NCI-H1092 (cell line): ENCODE measurements around the gene SLC4A5.
"Not testable (repeated sequence)": the region's sequence is repeated elsewhere in the genome, so short reads cannot be mapped to it uniquely, and the experiment has no call there.

ENCODE experiments used
- DNase-seq: peaks from one replicate; lab custom pipeline; 2025; lab: John Stamatoyannopoulos, UW

SLC4A5 gene

DNA sequence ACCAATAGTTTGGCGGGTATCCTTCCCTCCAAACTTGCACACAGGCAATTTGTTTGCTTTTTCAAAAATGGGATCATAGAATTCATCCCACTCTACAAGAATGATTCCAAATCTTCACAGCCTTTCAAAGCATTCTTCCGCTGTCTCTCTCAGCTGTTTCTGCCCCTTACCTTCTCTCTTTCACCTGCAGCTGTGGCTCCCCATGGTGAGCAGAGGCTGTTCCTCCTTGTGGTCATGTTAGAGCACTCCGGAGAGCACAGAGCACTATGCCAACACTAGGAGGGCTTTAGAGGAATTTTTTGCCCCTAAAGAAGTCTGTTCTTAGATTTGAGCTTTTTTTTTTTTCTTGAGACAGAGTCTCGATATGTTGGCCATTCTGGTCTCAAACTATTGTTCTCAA is 114.4 kb downstream of the SLC4A5 start:
- DNase-seq = no peak

DNA sequence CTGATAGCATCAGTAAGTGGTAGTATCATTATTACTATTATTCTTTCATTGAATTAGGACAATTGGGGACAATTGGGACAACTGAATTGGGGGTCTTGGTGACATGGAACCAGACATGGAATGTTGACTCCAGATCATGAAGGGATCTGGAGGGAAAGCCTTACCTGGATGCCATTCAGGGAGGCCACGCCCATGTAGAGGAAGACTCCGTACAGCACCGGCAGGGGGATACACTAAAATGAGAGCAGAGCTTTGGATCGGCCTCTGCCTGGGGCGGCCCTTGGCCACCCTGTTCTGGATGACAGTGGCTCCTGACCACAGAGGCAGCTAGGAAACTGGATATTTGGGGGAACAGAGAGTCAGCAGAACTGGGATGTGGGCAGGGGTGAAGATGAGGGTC is 115.6 kb downstream of the SLC4A5 start:
- DNase-seq = no peak

DNA sequence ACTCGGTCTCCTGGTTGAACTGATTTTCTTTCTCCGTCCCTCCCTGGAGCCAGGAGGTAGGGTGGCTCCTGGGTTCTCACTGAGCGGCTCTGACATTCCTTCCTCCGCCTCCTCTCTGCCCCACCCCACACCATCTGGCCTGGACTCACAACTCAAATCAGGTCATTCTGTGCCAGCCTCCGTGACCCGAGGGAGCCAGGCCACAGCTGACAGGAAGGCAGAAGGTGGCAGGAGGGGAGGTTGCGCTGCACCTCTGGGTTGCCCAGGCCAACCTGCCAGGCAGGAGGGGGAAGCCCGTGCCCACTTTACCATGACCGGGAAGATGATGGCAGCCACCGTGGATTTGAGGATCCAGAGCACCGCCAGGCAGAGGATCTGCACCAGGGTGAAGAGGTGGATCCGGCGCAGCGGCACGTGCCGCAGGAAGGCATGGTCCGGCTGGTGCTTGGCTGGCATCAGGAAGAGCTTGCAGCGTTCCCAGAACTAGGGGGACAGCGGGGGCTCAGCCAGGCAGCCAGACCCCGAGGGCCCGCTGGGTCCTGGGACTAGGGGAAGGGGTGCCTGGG is 116.5 kb downstream of the SLC4A5 start:
- DNase-seq = no peak

DNA sequence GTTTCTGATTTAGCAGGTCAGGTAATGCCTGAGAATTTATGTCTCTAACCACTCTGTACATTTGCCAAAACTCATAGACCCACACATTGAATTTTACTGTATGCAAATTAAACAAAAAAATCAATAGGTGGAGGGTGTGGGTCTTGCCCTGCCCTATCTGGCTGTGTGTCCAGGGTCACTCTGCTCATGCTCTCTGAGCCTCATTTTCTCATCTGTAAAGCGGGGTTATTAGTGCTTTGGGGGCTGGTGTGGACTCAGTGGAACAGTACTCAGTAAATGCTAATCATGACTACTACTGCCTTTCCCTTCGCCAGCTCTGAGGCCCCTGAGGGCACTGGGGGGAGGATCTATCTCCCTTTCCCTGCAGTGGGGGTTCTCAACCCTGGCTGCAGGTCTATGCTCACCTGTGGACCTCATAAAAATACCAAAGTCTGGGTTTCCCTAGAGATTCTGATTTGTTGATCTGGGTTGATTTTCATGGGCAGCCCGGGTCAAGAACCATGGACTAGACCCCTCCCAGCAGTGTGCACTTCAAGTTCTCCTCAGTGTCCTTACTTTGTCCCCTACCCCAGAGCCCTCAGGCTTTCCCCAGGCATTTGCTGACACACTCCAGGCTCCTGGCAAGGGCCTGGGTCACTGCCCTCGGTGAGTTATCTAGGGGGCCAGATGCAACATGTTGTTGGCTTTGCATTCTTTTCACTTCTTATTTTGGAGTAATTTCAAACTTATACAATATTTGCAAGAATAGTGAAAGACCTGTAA is 117.3 kb downstream of the SLC4A5 start:
- DNase-seq = no peak

DNA sequence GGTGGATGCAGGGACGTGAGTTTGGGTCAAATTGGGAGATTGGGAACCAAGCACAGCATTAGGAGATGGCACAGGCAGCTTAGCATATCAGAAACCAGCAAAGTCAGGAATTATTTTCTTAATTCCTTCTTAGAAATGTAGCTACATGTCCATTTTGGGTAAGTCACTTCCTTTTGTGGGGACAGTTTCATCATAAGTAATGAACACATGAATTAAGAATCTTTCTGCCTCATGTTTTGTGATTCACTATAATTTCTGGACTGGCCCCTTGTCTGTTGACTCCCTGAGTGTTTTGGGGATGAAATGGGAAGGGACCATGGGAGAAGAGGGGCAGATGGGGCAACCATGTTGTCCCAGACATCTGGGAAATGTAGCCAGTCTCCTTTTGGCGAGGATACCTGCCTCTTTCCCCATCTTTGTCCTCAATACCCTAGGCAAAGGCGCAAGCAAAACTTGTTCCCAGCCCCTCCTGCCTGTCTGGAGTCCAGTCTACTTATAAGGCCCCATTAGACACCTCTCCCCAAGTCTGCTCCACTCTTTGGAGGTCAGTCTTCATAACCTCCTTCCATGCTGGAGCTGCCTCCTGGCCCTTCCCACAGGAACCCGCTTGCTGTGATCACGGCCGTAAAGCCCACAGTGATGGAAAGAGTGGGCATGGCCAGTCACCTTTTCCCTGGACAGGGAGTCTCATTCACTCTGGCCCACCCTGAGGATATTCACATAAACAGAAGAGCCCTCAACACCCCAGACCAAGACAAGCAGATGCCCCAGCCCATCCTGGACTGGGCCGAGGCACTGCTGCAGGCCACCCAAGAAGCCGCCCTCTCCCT is 119.1 kb downstream of the SLC4A5 start:
- no peak for DNase-seq

DNA sequence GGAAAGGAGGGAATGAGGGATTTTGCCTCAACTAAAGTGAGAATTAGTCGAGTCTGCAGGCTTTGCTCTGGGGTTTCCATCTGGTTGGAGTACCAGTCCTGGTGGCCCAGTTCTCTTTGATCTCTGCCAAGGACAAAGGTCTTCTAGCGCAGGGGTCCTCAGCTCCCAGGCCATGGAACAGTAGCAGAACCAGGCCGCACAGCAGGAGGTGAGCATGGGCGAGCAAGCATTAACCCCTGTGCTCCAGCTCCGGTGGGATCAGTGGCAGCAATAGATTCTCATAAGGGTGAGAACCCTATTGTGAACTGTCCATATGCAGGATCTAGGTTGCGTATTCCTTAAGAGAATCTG is 120.9 kb downstream of the SLC4A5 start:
- no peak for DNase-seq

DNA sequence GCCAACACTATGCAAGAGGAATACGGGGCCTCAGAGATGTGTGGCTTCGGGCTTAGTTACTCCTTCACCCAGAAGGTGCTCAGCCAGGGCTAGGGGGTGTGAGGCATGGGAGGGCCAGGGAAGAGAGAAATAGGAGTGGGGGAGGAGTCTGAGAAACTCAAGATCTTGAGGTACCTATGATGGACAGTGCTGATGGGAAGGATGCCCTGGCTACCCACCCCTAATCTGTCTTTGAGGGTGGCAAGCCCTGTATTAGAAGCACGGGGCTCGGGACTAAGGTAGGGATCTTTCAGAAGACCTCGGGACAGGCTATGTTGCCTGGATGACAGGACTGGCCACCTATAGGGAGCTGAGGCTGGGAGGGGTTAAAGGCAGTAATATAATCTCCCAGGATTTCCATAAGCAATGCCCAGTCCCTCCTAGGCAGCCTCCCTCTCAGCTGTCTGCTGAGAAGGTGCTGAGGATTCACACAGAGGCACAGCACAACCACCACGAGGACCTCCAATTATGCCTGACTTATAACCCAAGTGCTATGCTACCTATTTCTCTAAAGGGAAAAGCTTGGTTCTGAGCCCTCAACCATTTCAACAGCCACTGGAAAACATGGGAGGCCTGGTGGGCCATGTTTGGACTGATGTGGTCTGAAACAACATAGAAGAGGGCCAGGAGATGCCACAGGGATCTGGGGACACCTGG is 121.5 kb downstream of the SLC4A5 start:
- no peak for DNase-seq

DNA sequence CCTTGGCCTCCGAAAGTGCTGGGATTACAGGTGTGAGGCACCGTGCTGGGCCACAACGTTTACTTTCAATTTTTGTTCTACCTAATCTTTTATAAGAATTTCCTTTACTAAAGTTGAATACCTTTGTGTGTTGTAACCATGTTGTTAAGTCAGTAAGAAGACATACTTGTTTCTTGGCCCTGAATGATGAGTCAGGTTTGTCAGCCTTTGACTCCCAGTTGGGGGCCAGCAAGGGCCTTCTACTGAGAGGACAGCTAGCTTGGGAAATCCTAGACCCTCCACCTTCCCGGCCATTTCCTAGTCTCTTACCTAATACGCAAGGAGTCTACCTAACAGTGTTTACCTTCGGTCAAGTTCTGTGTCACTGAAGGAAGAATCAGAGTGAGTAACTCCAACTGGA is 122.1 kb downstream of the SLC4A5 start:
- DNase-seq = no peak

DNA sequence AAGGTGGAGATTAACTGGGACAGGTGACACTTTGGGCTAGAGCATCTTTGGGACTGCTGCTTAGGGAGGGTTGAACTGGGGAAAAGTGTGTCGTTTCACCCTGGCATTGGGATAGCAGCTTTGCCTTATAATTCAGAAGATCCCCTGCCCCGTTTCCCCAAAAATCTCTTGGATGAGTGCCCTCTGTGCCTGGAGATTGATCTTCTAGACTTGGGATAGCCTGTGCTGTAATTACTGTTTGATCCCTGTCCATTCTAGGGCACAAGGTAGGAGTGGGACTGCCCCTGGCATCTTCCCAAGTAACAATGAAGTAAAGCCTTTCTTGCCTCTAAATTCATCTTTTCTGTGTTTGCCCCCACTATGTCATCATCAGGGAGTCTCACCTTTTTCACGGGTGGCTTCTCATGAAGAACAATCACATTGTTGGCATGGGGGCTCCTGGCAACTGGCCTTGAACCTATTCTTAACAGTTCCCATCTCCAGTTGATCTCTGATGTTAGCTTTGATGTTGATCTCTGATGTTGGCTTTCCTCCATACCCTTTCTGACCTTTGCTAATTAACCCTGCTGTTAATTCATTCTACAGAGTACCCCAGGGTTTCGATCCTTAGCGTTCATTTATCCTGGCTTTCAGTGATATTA is 123.2 kb downstream of the SLC4A5 start:
- no peak for DNase-seq

DNA sequence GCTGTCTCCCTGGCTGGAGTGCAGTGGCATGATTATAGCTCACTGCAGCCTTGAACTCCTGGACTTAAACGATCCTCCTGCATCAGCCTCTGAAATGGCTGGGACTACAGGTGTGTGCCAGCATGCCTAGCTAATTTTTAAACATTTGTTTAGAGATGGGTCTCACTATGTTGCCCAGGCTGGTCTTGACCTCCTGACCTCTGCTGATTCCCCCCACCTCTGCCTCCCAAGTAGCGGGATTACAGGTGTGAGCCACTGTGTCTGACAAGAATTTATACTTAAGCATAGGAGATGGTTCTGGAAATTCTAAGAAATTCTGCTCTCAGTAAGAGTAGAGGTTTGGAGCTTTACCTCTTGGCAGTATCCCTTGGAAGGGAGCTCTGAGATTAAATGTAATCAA is 126.6 kb downstream of the SLC4A5 start:
- no peak for DNase-seq

DNA sequence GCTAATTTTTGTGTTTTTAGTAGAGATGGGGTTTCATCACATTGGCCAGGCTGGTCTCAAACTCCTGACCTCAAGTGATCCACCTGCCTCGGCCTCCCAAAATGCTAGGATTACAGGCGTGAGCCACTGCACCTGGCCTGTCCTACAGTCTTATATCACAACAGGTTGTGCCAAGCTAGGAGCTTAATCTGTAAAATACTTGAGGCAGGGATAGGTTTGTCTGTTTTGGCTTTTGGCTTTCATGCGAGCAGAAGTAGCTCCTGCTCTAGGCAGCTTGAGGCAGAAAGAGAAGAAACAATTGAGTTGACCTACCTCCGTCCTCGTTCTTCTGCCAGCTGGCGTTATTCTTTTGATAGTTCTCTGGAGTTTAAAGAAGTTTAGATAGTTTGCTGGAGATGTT is 127.4 kb downstream of the SLC4A5 start:
- DNase-seq = not testable (repeated sequence)

DNA sequence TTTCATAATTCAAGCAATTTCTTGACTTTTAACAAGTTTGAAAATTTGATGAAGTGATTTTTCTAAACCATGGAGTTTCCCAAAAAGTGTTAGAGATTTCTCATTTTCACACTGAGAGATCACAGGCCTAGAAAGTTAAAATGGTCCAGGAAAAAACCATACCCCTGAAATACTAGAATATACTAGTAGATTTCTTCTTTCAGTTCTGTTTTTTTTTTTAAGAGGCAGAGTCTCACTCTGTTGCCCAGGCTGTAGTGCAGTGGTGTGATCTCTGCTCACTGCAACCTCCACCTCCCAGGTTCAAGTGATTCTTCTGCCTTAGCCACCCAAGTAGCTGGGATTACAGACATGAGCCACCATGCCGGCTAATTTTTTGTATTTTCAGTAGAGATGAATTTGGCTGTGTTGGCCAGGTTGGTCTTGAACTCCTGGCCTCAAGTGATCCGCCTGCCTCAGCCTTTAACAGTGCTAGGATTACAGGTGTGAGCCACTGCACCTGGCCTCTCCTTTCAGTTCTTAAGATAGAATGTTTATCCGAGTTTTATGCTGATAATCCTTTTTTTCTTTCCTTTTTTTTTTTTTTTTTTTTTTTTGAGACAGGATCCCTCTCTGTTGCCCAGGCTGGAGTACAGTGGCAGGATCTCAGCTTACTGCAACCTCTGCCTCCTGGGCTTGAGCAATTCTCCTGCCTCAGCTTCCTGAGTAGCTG is 130.4 kb downstream of the SLC4A5 start:
- DNase-seq = no peak

DNA sequence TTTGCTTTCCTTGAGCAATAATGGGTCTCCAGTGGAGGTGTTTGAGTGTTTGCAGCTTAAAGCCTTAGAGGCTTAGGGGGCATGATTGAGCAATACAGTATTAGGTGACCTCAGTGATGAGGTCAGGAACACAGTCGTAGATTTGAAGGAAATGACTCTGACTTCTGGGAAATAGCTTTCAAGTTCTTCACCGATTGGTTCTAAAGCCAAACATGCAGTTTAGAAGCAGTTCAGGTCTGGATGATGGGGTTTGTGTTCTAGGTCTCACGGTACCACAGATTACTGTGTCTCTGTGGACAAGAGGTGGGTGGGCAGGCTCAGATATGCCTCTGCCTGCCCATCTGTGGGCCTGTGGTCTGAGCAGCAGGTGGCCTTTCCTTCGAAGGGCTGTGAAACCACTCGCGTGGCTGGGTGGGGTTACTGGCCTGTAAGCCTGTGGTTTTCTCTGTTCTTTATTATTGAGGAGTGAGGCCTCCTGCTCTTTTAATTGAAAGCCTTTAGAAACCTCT is 137.0 kb downstream of the SLC4A5 start:
- DNase-seq = no peak

DNA sequence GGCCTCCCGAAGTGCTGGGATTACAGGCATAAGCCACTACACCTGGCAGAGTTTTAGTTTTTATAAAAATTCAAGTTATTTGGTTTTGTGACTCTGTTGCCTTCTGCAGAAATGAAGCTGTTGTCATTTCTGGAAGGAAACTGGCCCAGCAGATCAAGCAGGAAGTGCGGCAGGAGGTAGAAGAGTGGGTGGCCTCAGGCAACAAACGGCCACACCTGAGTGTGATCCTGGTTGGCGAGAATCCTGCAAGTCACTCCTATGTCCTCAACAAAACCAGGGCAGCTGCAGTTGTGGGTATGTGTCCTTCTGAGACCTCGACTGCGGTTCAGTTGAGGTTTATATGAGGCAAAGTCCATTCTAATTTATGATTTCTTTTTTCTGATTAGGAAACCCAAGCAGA is 137.6 kb downstream of the SLC4A5 start:
- no peak for DNase-seq

DNA sequence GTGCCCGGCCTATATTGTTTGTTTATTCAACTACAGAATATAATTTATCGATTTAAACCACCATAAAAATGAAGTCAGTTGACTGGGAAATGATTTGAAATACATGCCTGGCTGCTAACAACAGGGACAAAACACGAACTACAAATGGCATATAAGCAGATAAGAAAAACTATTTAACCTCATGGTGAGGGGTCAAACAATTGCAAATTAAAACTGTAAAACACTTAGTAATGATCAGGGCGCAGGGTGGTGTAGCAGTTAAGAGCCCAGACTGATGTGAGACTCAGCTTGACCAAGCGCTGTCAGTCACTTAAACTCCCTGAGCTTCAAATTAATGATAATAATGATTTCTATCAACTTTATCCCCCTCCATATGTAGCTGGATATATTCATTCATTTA is 138.1 kb downstream of the SLC4A5 start:
- DNase-seq = no peak

DNA sequence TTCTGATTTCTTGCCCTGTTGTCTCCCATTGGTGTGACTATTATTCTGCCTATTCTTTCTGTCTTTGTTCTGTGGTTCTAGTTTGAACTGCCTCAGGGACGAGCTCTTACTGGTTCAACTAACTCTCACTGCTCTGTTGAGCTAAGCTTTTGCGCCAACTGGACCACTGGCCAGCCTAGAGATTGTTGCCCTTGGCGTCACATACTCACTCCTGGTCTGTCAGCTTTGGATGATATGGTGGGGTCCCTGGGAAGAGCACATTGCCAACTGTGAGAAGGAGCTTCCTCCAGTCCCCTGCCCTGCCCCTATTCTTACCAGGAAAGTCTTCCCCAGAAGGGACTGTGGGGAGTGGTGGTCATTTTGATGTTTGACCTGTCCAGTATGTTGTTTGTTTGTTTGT is 138.8 kb downstream of the SLC4A5 start:
- no peak for DNase-seq

DNA sequence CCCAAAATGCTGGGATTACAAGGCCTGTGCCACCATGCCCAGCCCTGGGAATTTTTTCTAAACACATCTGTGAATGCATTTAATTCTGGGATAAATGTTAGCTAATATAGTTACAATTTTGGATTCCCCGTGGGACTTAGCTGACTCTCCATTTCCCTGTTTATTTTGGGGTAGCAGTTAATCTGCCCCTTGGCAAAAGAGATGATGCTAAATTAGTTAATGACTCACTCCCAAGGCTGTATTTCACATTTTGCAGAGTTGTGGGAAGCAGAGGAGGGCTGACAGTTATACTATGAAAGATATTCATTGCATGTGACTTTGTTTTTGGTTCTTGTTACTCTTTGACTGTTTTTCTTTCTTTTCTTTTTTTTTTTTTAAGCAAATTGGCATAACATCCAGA is 141.6 kb downstream of the SLC4A5 start:
- DNase-seq = no peak

DNA sequence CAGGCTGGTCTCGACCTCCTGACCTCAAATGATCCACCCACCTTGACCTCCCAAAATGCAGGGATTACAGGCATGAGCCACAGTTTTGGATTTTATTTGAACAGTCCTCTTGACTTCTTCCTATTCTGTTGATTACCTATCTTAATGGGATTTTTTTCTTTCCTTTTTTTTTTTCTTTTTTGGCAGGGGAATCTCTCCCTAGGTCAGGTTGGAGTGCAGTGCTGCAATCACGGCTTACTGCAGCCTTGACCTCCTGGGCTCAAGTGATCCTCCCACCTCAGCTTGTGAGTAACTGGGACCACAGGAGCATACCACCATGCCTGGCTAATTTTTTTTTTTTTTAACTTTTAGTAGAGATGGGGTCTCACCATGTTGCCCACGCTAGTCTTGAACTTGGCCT is 142.0 kb downstream of the SLC4A5 start:
- DNase-seq = no peak

DNA sequence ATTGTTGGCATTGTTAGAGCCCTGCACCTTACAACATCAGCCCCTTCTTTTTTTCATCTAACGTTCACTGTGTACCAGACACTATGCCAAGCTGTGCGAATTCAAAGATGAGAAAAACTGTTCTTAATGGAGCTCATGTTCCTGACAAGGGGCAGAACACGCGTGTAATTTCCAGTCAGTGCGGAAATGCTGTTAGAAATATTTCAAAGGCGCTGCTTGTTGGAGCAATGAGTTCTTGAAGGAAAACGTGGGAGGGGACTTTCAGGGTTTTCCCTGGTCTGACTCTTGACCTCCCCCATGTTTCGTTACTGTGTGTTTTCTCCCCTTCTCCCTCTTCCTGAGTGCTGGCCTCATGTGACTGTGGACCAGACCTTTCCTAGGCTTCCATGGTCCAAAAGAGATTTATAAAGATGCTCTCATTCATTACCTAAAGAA is 143.3 kb downstream of the SLC4A5 start:
- DNase-seq = no peak

DNA sequence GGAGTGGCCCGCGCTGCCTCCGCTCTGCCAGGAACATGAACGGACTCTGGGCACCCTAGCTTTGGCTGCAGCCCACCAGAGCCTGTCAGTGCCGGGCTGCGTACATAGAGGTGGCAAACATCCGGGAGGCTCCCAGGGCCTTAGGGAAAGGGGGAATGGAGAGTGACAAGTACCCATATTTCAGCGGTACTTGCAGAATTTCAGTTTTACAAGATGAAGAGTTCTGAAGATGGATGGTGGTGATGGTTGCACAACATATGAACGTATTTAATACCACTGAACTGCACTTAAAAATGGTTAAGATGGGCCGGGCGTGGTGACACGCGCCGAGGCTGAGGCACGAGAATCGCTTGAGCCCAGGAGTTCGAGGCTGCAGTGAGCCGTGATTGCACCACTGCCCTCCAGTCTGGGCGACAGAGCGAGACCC is 143.9 kb downstream of the SLC4A5 start:
- DNase-seq = no peak
